Suprapubic skin (tissue), 3 donors: ENCODE measurements around the gene HMX3.

Experiments
- EP300 ChIP-seq: sonication (generic); formaldehyde crosslinking; IDR thresholded peaks from one replicate; pipeline ENCODE4 v1.6.1; 2017; ENCODE audit warnings: antibody characterized with exemption
- POLR2A ChIP-seq, 2 donors: fragments of 450-650 bp; IDR thresholded peaks; one replicate each; pipeline ENCODE4 v1.6.1; 2017; ENCODE audit warnings: antibody characterized with exemption in 2 of 2, mild to moderate bottlenecking in 2 of 2, moderate library complexity in 2 of 2
- TF ChIP-seq, protein P1 (sequence below), 2 donors: fragments of 200-600 bp in 1 of 2; fragments of 450-650 bp in 1 of 2; sonication (generic) in 1 of 2; IDR thresholded peaks; one replicate each; pipeline ENCODE4 v1.5.1; 2016 to 2019; ENCODE audit warnings: antibody characterized with exemption in 2 of 2, mild to moderate bottlenecking in 1 of 2, moderate library complexity in 1 of 2

DNA sequence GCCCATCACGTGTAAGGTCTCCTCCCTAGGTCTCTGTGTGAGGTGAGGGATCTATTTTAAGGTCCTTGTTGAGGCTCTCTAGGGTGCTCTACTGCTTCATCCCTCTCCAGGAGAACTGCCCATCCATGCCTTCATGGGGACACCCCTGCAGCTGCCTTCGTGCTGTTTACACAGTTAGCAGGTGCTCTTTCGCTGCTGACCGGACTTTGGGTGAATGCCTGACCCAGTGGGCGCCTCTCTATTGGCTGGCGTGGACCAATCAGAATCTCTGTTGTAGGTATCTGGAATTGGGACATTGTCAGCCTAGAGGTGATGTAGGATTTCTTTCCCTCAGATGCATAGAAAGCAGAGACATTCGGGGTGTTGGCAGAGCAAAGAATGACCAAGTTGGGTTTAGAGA lies 38.7 kb upstream of the HMX3 start:
- TF ChIP-seq, protein P1, sequence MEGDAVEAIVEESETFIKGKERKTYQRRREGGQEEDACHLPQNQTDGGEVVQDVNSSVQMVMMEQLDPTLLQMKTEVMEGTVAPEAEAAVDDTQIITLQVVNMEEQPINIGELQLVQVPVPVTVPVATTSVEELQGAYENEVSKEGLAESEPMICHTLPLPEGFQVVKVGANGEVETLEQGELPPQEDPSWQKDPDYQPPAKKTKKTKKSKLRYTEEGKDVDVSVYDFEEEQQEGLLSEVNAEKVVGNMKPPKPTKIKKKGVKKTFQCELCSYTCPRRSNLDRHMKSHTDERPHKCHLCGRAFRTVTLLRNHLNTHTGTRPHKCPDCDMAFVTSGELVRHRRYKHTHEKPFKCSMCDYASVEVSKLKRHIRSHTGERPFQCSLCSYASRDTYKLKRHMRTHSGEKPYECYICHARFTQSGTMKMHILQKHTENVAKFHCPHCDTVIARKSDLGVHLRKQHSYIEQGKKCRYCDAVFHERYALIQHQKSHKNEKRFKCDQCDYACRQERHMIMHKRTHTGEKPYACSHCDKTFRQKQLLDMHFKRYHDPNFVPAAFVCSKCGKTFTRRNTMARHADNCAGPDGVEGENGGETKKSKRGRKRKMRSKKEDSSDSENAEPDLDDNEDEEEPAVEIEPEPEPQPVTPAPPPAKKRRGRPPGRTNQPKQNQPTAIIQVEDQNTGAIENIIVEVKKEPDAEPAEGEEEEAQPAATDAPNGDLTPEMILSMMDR (IDR thresholded peaks at IDR 0.05): no peak
- TF ChIP-seq EP300: no peak
- TF ChIP-seq POLR2A (IDR thresholded peaks at IDR 0.05): no peak
